K562 (cell line): Measurements from ENCODE around the gene NREP. TPM values are rescaled to one million over a fixed set of nuclear protein-coding genes. Genes with fewer than 3 reads are reported as not detected.

Source experiments
- ATAC-seq: fragments of 200-7000 bp; cut with Tn5 transposase; 3 replicates; pipeline ENCODE4 v1.9.1; 2020; ENCODE audit warnings: moderate library complexity
- BruUV-seq: library from RNA; stranded (reverse); fragments of 400-500 nt; replicated peaks from 2 replicates; lab custom pipeline; 2021; lab: Mats Ljungman, UMichigan
- CTCF ChIA-PET: fragments of 300-600 bp; formaldehyde crosslinking; extraction: SDS; loops from one replicate; lab custom pipeline; 2021; ENCODE audit warnings: low intra/inter-chr PET ratio; lab: Yijun Ruan, JAX
- POLR2A ChIA-PET: fragments of 300-600, 350-650 bp; sonication (Branson Sonifier 250); formaldehyde crosslinking; extraction: SDS; loops from one replicate; lab custom pipeline; 2021; ENCODE audit warnings: antibody characterized with exemption, inconsistent platforms; lab: Yijun Ruan, JAX
- DNase-seq, 4 experiments: peaks; one replicate each; pipeline versions ENCODE4 v3.0.0 to v3.0.0-alpha.2; 2011 to 2018; ENCODE audit warnings: low spot score in 3 of 4, mixed read lengths in 3 of 4; ENCODE audit errors: extremely low read depth in 1 of 4
- FAIRE-seq: peaks from 2 replicates; lab custom pipeline; 2011; peaks lifted over from hg19 to GRCh38; lab: Jason Lieb, UNC
- H2AFZ ChIP-seq: 2 replicates; pipeline ENCODE4 v1.6.0; 2011; ENCODE audit warnings: low read depth, low read length, control low read depth, inconsistent platforms
- H3K27ac ChIP-seq: fragments of 200-600 bp; 3 replicates; pipeline ENCODE4 v1.8.0; 2011; ENCODE audit warnings: low read depth, mild to moderate bottlenecking, control low read depth, inconsistent platforms, low read length, moderate library complexity, mixed read lengths; ENCODE audit errors: extremely low read depth
- H3K27me3 ChIP-seq, 2 experiments: fragments of 300-600 bp in 1 of 2; 2 replicates in 1 of 2; 3 replicates in 1 of 2; pipeline versions ENCODE4 v1.6.0 to v1.8.0; 2011; ENCODE audit warnings: inconsistent platforms in 2 of 2, low read length in 2 of 2, mild to moderate bottlenecking in 1 of 2, mixed read lengths in 1 of 2, moderate library complexity in 1 of 2; ENCODE audit not compliant: control insufficient read depth in 2 of 2, insufficient read depth in 2 of 2
- H3K36me3 ChIP-seq: fragments of 300-600 bp; 3 replicates; pipeline ENCODE4 v1.8.0; 2011; ENCODE audit warnings: mild to moderate bottlenecking, low read length, inconsistent platforms; ENCODE audit not compliant: control insufficient read depth, insufficient read depth
- H3K4me1 ChIP-seq, 2 experiments: fragments of 200-600 bp in 1 of 2; replicated peaks in 1 of 2; 2 replicates in 1 of 2; 3 replicates in 1 of 2; pipeline versions ENCODE4 v1.5.1 to v1.8.0; 2011; ENCODE audit warnings: inconsistent platforms in 2 of 2, low read length in 2 of 2, mild to moderate bottlenecking in 1 of 2, mixed read lengths in 1 of 2, moderate library complexity in 1 of 2; ENCODE audit not compliant: control insufficient read depth in 2 of 2, insufficient read depth in 2 of 2
- H3K4me2 ChIP-seq: 2 replicates; pipeline ENCODE4 v1.6.1; 2011; ENCODE audit warnings: low read length, control low read depth, inconsistent platforms, mixed read lengths; ENCODE audit not compliant: insufficient read depth
- H3K4me3 ChIP-seq: fragments of 200-600 bp; sonication (generic), shearing (Covaris generic); 2 replicates; pipeline ENCODE4 v1.5.1; 2016; ENCODE audit warnings: control low read depth, inconsistent platforms
- H3K79me2 ChIP-seq: fragments of 200-600 bp; 3 replicates; pipeline ENCODE4 v1.8.0; 2011; ENCODE audit warnings: low read length, inconsistent platforms; ENCODE audit not compliant: control insufficient read depth, insufficient read depth
- H3K9ac ChIP-seq, 2 experiments: 2 replicates each; pipeline versions ENCODE4 v1.6.0 to v1.6.1; 2011; ENCODE audit warnings: low read depth in 2 of 2, low read length in 2 of 2, control low read depth in 1 of 2, inconsistent platforms in 1 of 2, mild to moderate bottlenecking in 1 of 2, mixed read lengths in 1 of 2; ENCODE audit not compliant: insufficient read depth in 1 of 2
- H3K9me1 ChIP-seq: one replicate; pipeline ENCODE4 v1.6.0; 2011; ENCODE audit warnings: inconsistent platforms, mild to moderate bottlenecking, low read length, moderate library complexity; ENCODE audit not compliant: control insufficient read depth, insufficient read depth
- H3K9me3 ChIP-seq: replicated peaks from 2 replicates; pipeline ENCODE4 v1.5.1; 2011; ENCODE audit warnings: low read depth, low read length, inconsistent platforms; ENCODE audit not compliant: control insufficient read depth, insufficient read depth
- H4K20me1 ChIP-seq: replicated peaks from 2 replicates; pipeline ENCODE4 v1.6.1; 2011; ENCODE audit warnings: low read length, inconsistent platforms, mixed read lengths; ENCODE audit not compliant: control insufficient read depth, insufficient read depth
- BRD4 ChIP-seq: fragments of 200-600 bp; sonication (generic); IDR thresholded peaks from 2 replicates; pipeline ENCODE4 v1.6.1; 2017; ENCODE audit warnings: inconsistent platforms
- ILK ChIP-seq: fragments of 450-650 bp; IDR thresholded peaks from 2 replicates; pipeline ENCODE4 v1.6.1; 2016; ENCODE audit warnings: missing genetic modification characterization, low read depth, mild to moderate bottlenecking, missing compliant biosample characterization, moderate library complexity, borderline replicate concordance
- ZNF41 ChIP-seq: fragments of 250-450 bp; sonication (Bioruptor Pico); conservative IDR thresholded peaks from 2 replicates; pipeline ENCODE4 v1.4.0; 2020; ENCODE audit warnings: mild to moderate bottlenecking
- ZNF780A ChIP-seq: fragments of 250-450 bp; sonication (Bioruptor Pico); IDR thresholded peaks from 2 replicates; pipeline ENCODE4 v1.5.0; 2021; ENCODE audit warnings: mild to moderate bottlenecking
- WGBS: fragments of 100-300 bp; shearing (Covaris generic); methylation state at CpG from one replicate; pipeline ENCODE4 v1.1.6; 2016; ENCODE audit warnings: low coverage, mixed read lengths; ENCODE audit not compliant: insufficient coverage; ENCODE audit errors: missing lambda C conversion rate; 5-methylcytosine and 5-hydroxymethylcytosine counted together
- in situ Hi-C: fragments of 300-500 bp; cut with MboI; formaldehyde crosslinking; loops from 4 replicates; pipeline ENCODE4 v1.15.0; 2018; ENCODE audit warnings: inconsistent platforms, mixed read lengths
- intact Hi-C: fragments of 100-400 bp; cut with micrococcal nuclease; formaldehyde crosslinking; loops from 2 replicates; pipeline ENCODE4 v1.14.2; 2022
- polyA plus RNA-seq, 8 experiments: library from polyadenylated mRNA; depleted of rRNA in 4 of 8; stranded (reverse) in 5 of 8; unstranded in 3 of 8; fragments of >200 nt; fragmentation: Nextera tagmentation in 2 of 8; fragmentation: Illumina TruSeq in 1 of 8; extraction: Ambion mirVana in 2 of 8; extraction: Trizol in 1 of 8; gene quantifications; 2 replicates each; pipeline versions ENCODE4 v1.2.1 to v1.2.3, GENCODE V29; 2011 to 2014; ENCODE audit warnings: inconsistent platforms in 1 of 8, missing spikeins in 1 of 8
- total RNA-seq, 7 experiments: library from RNA; depleted of rRNA in 6 of 7; stranded (reverse); fragments of >200 nt in 6 of 7; fragmentation: Illumina TruSeq in 2 of 7; extraction: Trizol in 2 of 7; gene quantifications; 2 replicates each; pipeline versions ENCODE4 v1.2.1 to v1.2.3, GENCODE V29; 2011 to 2021; ENCODE audit warnings: low replicate concordance in 1 of 7
- TF ChIP-seq, protein P1 (sequence below): fragments of 450-650 bp; IDR thresholded peaks from 2 replicates; pipeline ENCODE4 v1.6.1; 2016; ENCODE audit warnings: mild to moderate bottlenecking

The NREP gene
- total and polyA plus RNA-seq, 9 of the 15 experiments (the other 6 are each of a cell fraction or from before 2014, with no cell fraction given): 0.08 to 0.58 (median 0.23) TPM; not detected in 1

DNA sequence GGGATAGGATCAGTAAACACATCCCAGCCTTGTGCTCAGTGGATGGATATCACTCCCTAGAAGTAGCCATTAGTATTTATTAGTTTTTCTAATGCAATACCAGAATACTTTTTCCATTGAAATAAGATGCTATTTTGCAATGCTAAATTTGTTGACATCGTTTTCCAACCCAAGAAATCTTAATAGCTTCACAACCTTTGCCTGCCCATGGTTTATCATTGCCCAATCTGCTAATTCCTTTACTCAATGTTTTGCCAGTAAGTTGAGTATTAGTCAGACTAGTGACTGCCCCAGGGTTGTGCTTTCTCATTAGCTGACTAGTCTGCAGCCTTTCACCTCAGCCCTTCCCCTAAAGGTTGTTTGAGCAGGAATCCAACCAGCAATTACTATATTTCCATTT is 62.9 kb downstream of the NREP start:
- no peak for DNase-seq
- TF ChIP-seq BRD4: no peak
- TF ChIP-seq, protein P1, sequence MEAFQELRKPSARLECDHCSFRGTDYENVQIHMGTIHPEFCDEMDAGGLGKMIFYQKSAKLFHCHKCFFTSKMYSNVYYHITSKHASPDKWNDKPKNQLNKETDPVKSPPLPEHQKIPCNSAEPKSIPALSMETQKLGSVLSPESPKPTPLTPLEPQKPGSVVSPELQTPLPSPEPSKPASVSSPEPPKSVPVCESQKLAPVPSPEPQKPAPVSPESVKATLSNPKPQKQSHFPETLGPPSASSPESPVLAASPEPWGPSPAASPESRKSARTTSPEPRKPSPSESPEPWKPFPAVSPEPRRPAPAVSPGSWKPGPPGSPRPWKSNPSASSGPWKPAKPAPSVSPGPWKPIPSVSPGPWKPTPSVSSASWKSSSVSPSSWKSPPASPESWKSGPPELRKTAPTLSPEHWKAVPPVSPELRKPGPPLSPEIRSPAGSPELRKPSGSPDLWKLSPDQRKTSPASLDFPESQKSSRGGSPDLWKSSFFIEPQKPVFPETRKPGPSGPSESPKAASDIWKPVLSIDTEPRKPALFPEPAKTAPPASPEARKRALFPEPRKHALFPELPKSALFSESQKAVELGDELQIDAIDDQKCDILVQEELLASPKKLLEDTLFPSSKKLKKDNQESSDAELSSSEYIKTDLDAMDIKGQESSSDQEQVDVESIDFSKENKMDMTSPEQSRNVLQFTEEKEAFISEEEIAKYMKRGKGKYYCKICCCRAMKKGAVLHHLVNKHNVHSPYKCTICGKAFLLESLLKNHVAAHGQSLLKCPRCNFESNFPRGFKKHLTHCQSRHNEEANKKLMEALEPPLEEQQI: no peak
- no peak for FAIRE-seq
- Histone ChIP-seq H3K79me2 (no peaks in the 10 kb centered on the region), H3K9me1 (no peaks in the 10 kb centered on the region), H2AFZ (no peak overlapping the region), H3K9me3 (no peaks in the 10 kb centered on the region), H3K4me2 (no peak overlapping the region), H3K36me3 (no peaks in the 10 kb centered on the region), H3K27ac (no peak overlapping the region), H3K4me3 (no peak overlapping the region), H3K9ac (no peak overlapping the region), H3K4me1 (no peaks in the 10 kb centered on the region), H3K27me3 (no peaks in the 10 kb centered on the region), H4K20me1 (no peaks in the 10 kb centered on the region)
- WGBS: 0% methylated on average over 1 of the region's 1 CpG
- no TSS peak for BruUV-seq
- ATAC-seq: no peak
- intact Hi-C loops (no loop called here), in situ Hi-C loops (no loop called here)
- CTCF ChIA-PET: no interaction called here
- POLR2A ChIA-PET: no interaction called here

DNA sequence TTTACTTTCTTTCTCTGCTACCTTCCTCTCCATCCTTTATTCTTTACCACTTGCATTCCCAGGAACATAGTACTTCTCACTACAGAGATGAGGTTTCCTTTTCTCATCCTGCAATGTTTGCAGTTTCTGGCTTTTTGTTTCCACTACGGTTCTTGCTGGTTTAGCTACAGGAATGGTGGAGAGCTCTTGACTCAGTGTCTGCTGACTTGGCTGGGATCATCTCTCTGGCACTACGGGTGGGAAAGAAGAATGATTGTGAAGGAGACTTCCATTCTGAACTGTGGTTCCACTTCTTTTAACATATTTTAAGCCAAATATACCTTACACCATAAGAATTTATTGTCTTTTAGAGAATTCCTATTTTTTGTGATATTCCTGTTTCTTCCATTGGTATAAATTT is 65.1 kb downstream of the NREP start:
- FAIRE-seq: no peak
- ATAC-seq: no peak
- 0% methylated on average over 2 of the region's 2 CpGs for WGBS
- in situ Hi-C loops (no loop called here), intact Hi-C loops (no loop called here)
- H4K20me1 ChIP-seq: no peaks in the 10 kb centered on the region
- ChIA-PET POLR2A (no interaction called here), CTCF (no interaction called here)
- H3K9me3 ChIP-seq: no peaks in the 10 kb centered on the region
- H3K27ac ChIP-seq: no peak overlapping the region
- no peak for DNase-seq
- H3K9ac ChIP-seq: no peak overlapping the region
- no peak overlapping the region for H3K4me2 ChIP-seq
- H3K4me1 ChIP-seq: no peaks in the 10 kb centered on the region
- no peak overlapping the region for H2AFZ ChIP-seq
- H3K27me3 ChIP-seq: no peaks in the 10 kb centered on the region
- no TSS peak for BruUV-seq
- TF ChIP-seq ZNF780A (CRISPR knock-in tag) (no peak), ZNF41 (CRISPR knock-in tag) (no peak), ILK (tag) (no peak)
- no peaks in the 10 kb centered on the region for H3K79me2 ChIP-seq
- H3K4me3 ChIP-seq: no peak overlapping the region
- no peaks in the 10 kb centered on the region for H3K9me1 ChIP-seq
- H3K36me3 ChIP-seq: no peaks in the 10 kb centered on the region
